BLaER1 (cell line): ENCODE data around the gene RER1.

ENCODE experiments used
- H3K27ac ChIP-seq: shearing (Covaris generic); formaldehyde crosslinking; 2 replicates; pipeline ENCODE4 v1.8.1; 2022
- H3K27me3 ChIP-seq: shearing (Covaris generic); formaldehyde crosslinking; 2 replicates; pipeline ENCODE4 v1.8.1; 2022
- H3K36me3 ChIP-seq: shearing (Covaris generic); formaldehyde crosslinking; 2 replicates; pipeline ENCODE4 v1.8.1; 2022
- H3K4me1 ChIP-seq: shearing (Covaris generic); formaldehyde crosslinking; 2 replicates; pipeline ENCODE4 v1.8.1; 2022
- H3K4me2 ChIP-seq: shearing (Covaris generic); formaldehyde crosslinking; 2 replicates; pipeline ENCODE4 v1.8.1; 2022
- H3K4me3 ChIP-seq: shearing (Covaris generic); formaldehyde crosslinking; 2 replicates; pipeline ENCODE4 v1.8.1; 2022
- H3K9ac ChIP-seq: shearing (Covaris generic); formaldehyde crosslinking; 2 replicates; pipeline ENCODE4 v1.8.1; 2022
- H3K9me3 ChIP-seq: shearing (Covaris generic); formaldehyde crosslinking; 2 replicates; pipeline ENCODE4 v1.8.1; 2022
- H4K20me1 ChIP-seq: shearing (Covaris generic); formaldehyde crosslinking; 2 replicates; pipeline ENCODE4 v1.8.1; 2022
- Cebpa-rat ChIP-seq: shearing (Covaris generic); IDR thresholded peaks from 2 replicates; pipeline ENCODE4 v1.8.1; 2022

Gene RER1

DNA sequence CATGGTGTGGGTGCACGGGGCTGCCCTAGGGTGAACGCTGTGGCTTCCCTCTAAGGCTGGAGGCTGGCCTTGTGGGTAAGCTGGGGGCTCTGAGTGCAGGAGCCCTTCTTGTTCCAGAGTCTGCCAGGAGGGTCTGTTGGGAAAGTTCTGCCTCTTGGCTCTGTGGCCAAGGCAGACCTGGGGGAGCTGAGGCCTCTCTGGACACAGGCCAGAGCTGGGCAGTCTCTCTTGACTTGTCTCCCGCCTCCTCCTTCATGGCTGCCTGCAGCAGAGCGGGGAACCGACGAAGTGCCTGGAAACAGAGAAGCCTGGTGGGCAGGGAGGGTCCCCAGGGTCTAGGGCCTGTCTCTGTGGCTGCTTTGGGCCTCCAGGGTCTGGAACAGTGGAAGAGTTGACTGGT, 51.0 kb downstream of the RER1 start:
- Histone ChIP-seq H3K4me2 (peak overlapping the region; percentile 94), H3K27ac (no peak overlapping the region), H3K27me3 (peaks cover 46% of the 10 kb centered on the region), H3K4me3 (peak overlapping the region; percentile 58; the same call in 1 of the 2 replicates), H3K9ac (no peak overlapping the region), H4K20me1 (peaks cover 25% of the 10 kb centered on the region), H3K4me1 (peaks cover 100% of the 10 kb centered on the region), H3K9me3 (peaks cover 9% of the 10 kb centered on the region), H3K36me3 (0 out of 2 replicates have a peak, but pooled peaks cover 4% of the 10 kb centered on the region)
- no peak for TF ChIP-seq Cebpa-rat

DNA sequence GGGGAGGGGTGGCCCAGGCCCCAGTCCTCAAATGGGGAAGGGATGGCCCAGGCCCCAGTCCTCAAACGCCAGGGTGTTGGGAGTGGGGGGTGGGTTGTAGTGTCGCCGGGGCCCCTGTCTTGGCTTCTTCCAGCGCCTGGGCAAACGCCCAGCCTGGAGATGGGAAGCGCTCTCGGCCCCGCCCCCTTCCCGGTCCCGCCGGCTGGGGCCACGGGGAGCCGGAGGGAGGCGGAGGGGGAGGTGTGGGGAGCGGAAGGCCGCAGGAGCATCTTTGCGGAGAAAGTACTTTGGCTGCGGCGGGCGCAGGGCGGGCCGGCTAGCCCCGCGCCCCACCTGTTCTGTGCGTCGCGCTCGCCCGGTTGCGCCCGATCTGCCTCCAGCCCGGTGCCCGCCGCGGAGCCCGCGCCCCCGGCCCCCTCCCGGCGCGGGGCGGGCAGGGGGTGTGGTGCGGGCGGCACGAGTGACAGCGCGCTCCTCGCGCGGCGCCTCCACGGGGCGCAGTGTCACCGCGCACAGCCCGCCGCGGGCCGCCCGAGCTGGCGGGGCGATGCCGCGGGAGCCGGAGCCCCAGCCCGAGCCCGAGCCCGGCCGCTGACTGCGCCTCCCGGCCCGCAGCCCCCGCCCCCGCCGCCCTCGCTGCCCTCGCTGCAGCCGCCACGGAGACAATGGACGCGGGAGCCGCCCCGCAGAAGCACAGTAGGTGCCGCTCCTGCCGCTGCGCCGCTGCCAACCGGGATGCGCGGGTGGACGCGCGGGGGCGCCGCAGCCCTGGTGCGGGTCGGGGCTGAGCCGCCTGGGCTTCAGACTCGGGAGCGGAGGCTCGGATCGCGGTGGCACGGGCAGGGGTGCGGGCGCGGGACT, 51.9 kb downstream of the RER1 start:
- Histone ChIP-seq H3K27ac (no peak overlapping the region), H3K4me1 (peaks cover 100% of the 10 kb centered on the region), H3K9me3 (peaks cover 9% of the 10 kb centered on the region), H3K4me2 (peak overlapping the region; percentile 94), H3K27me3 (peaks cover 46% of the 10 kb centered on the region), H3K9ac (no peak overlapping the region), H3K36me3 (0 out of 2 replicates have a peak, but pooled peaks cover 4% of the 10 kb centered on the region), H4K20me1 (peaks cover 25% of the 10 kb centered on the region), H3K4me3 (peak overlapping the region; percentile 58)
- no peak for TF ChIP-seq Cebpa-rat

DNA sequence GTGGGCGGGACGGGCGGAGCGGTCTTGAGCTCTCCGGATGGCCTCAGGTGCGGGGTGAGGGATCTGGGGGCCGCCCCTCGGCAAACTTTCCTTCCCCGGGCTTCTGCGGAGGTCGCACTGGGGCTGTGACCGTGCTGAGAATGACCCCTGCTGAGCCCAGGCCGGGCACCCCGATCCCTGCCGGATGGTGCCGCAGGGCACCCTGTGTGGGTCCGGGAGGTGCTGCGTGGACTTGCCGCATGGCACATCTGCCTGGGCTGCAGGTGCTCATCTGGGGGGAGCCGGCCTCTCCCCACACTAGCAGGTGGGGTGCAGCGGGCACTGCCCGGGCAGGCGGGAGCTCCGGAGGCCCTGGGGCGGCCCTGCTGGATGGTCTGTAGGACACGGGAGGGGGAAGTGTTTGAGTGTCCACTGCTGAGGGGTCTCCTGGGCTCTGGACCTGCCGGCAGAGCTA, 52.5 kb downstream of the RER1 start:
- Histone ChIP-seq H3K27ac (no peak overlapping the region), H3K9me3 (peaks cover 9% of the 10 kb centered on the region), H3K4me2 (peak overlapping the region; percentile 94), H4K20me1 (peaks cover 25% of the 10 kb centered on the region), H3K9ac (no peak overlapping the region), H3K4me3 (peak overlapping the region; percentile 58), H3K27me3 (peaks cover 46% of the 10 kb centered on the region), H3K4me1 (peaks cover 100% of the 10 kb centered on the region), H3K36me3 (0 out of 2 replicates have a peak, but pooled peaks cover 4% of the 10 kb centered on the region)
- no peak for TF ChIP-seq Cebpa-rat

DNA sequence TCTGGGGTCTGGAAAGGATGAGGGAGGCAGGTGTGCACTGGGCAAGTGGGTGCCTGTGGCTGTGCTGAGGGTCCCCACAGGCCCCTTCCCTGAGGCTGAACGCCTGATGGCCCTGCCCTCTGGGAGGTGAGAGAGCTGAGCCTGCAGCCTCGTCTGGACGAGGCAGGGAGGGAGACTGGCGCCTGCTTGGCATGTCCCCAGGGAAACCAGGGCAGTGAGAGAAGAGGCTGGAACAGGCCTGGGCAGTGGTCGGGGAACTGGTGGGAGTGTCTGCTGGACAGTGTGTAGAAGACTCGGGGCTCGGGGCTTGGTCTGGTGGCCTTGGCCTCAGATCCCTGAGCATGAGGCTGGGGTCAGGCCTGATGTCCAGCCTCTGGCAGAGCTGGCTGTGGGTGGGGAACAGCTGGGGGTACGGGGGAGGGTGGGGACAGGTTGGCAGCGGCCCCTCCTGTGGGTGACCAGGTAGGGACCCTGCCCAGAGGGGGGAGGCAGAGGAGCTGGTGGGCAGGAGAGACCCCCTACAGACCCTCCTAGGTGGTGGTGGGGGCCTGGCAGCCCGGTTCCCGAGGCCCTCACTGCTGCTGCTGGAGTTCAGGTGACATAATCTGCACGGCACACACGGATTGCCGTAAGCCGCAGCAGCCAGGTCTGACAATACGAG, 53.7 kb downstream of the RER1 start:
- Histone ChIP-seq H4K20me1 (peaks cover 25% of the 10 kb centered on the region), H3K9ac (no peak overlapping the region), H3K4me2 (peak overlapping the region; percentile 94), H3K27me3 (peaks cover 46% of the 10 kb centered on the region), H3K4me1 (peaks cover 100% of the 10 kb centered on the region), H3K27ac (no peak overlapping the region), H3K36me3 (0 out of 2 replicates have a peak, but pooled peaks cover 4% of the 10 kb centered on the region), H3K9me3 (peaks cover 5% of the 10 kb centered on the region), H3K4me3 (no peak overlapping the region)
- TF ChIP-seq Cebpa-rat, result no peak

DNA sequence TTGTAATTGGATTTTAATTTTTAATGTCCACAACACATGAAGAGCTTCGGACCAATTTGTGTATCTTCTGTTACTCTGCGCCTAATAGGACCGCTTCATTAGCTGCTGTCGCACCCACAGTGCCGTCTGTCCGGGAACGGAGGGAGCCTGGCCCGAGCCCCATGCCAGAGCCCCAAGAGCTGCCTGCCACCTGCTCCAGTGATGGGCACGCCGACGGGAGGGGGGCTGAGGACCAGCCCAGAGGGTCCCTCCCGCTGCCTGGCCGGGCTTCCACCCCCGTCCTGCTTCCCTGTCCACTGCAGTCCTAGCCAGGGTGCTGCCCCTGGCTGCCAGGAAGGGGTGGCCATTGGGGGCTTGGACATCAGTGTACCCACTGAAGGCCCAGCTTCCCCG, 54.2 kb downstream of the RER1 start:
- Histone ChIP-seq H3K4me2 (peak overlapping the region; percentile 94), H3K9ac (no peak overlapping the region; the same call in 1 of the 2 replicates), H3K9me3 (no peaks in the 10 kb centered on the region), H4K20me1 (peaks cover 25% of the 10 kb centered on the region), H3K4me1 (peaks cover 98% of the 10 kb centered on the region), H3K27ac (peak overlapping the region; percentile 75; the same call in 1 of the 2 replicates), H3K36me3 (no peaks in the 10 kb centered on the region), H3K27me3 (peaks cover 46% of the 10 kb centered on the region), H3K4me3 (0 out of 2 replicates have a peak overlapping the region, but pooled peaks have one; percentile 44)
- no peak for TF ChIP-seq Cebpa-rat

DNA sequence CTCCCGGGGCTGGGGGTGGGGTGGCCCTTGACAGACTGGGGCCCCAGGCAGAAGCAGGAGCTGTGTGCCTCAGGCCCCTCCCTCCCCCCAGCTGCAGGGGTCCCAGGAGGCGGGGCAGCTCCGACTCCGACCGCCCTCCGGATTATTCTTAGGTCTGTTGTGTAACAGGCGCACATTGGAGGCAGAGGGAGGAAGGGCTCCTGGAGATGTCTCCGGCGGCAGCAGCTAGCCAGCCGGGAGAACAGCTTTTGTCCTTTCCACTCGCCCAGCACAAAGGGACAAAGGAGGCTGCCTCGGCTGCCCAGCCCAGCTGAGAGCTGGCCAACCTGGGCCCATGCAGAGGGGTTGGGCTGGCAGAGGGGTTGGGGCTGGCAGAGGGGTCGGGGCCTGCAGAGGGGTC, 54.8 kb downstream of the RER1 start:
- Histone ChIP-seq H3K4me3 (peak overlapping the region; percentile 44), H3K27me3 (peaks cover 45% of the 10 kb centered on the region), H3K36me3 (no peaks in the 10 kb centered on the region), H4K20me1 (peaks cover 25% of the 10 kb centered on the region), H3K9me3 (no peaks in the 10 kb centered on the region), H3K4me2 (peak overlapping the region; percentile 94), H3K27ac (peak overlapping the region; percentile 75), H3K4me1 (peaks cover 98% of the 10 kb centered on the region), H3K9ac (peak overlapping the region; percentile 38; the same call in 1 of the 2 replicates)
- TF ChIP-seq Cebpa-rat, result peak; percentile 82

DNA sequence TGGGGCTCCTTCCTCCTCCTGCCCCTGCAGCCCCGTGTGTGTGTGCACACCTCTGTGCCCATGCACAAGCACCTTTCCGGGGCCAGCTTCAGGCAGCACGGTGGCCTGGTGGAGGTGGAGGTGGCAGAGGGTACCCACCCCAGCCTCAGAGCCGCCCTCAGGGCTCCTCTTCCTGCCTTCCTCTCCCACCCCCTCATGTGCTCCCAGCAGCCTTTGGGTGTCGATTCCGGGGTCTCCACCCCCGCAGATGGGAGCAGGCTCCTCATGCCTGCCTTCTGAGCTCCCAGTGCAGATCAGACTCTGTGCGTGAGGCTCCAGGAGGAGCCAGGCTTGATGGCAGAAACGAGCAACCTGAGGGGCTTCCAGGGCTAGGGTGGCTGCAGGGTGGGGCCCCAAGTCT, 55.2 kb downstream of the RER1 start:
- Histone ChIP-seq H3K27me3 (peaks cover 40% of the 10 kb centered on the region), H4K20me1 (peaks cover 25% of the 10 kb centered on the region), H3K9ac (peak overlapping the region; percentile 38; the same call in 1 of the 2 replicates), H3K4me2 (peak overlapping the region; percentile 94), H3K36me3 (no peaks in the 10 kb centered on the region), H3K27ac (peak overlapping the region; percentile 75), H3K4me1 (peaks cover 98% of the 10 kb centered on the region), H3K4me3 (peak overlapping the region; percentile 44), H3K9me3 (no peaks in the 10 kb centered on the region)
- TF ChIP-seq Cebpa-rat, result no peak

DNA sequence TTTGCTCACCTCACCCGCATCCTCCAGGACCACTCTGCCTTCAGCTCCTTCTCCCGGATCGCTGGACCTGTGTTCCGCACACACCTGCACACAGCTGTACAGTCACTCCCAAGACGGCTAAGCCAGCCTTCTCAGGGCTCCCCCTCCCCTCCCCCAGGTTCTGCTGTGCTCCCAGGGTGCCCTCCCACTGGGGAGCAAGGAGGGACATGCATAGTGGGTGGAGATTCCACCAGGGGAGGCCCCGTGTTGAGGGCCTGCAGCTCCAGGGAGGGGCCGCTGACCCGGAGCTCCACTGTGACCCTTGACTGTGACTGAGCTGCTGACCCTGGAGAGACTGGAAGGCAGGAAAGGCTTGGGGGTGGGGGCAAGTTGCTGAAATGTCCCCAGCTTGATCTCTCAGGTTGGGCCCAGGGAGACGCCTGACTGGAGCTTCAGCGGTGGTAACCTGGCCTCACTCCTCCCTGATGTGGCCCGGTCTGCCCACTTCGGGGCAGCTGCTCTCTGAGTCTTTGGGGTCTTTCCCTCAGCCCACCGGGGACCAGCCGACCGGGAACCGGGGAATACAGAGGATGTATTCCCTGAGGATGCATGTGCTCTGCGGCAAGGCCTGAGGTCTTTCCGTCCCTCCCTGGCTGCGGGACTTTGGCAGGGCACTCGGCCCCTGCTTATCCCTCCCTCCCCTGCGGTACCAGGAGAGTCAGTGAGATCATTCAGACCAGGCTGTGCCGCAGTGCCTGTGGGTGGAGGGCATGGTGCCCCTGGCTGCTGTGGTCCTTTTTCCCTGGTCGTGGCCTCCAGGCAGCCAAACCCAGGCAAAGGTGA, 55.8 kb downstream of the RER1 start:
- peak overlapping the region; percentile 50; the same call in 1 of the 2 replicates for H3K9ac ChIP-seq
- H3K4me2 ChIP-seq, result peak overlapping the region; percentile 94
- H3K4me3 ChIP-seq, result peak overlapping the region; percentile 44; the same call in 1 of the 2 replicates
- peaks cover 23% of the 10 kb centered on the region for H4K20me1 ChIP-seq
- no peaks in the 10 kb centered on the region for H3K36me3 ChIP-seq
- H3K27me3 ChIP-seq, result peaks cover 34% of the 10 kb centered on the region
- no peak for TF ChIP-seq Cebpa-rat
- peak overlapping the region; percentile 75 for H3K27ac ChIP-seq
- no peaks in the 10 kb centered on the region for H3K9me3 ChIP-seq
- peaks cover 98% of the 10 kb centered on the region for H3K4me1 ChIP-seq

DNA sequence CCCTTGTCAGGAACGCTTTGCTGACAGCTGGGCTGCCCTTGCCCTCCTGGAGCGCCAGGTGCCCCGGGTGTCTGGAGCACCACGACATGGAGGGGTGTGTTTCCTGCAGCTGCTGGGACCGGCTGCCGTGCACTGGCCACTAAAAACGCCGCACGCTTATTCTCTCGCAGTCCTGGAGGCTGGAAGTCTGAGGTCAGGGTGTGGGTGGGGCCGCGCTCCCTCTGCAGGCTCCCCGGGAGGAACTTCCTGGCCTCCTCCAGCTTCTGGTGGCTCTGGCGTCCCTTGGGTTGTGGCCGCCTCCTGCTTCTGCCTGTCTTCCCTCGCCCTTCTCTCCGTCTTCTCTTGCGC, 56.4 kb downstream of the RER1 start:
- peak overlapping the region; percentile 50; the same call in 1 of the 2 replicates for H3K9ac ChIP-seq
- H3K36me3 ChIP-seq, result no peaks in the 10 kb centered on the region
- TF ChIP-seq Cebpa-rat, result no peak
- peak overlapping the region; percentile 94 for H3K4me2 ChIP-seq
- H3K27me3 ChIP-seq, result peaks cover 28% of the 10 kb centered on the region
- H3K27ac ChIP-seq, result peak overlapping the region; percentile 75
- peaks cover 98% of the 10 kb centered on the region for H3K4me1 ChIP-seq
- no peak overlapping the region for H3K4me3 ChIP-seq
- peaks cover 17% of the 10 kb centered on the region for H4K20me1 ChIP-seq
- no peaks in the 10 kb centered on the region for H3K9me3 ChIP-seq
